Mesenteric fat pad (tissue), 1 donor: Measurements from ENCODE around the gene PXDN. TPM values are rescaled to one million over a fixed set of nuclear protein-coding genes. Genes with fewer than 3 reads are reported as not detected.
"Not testable (repeated sequence)": the region's sequence is repeated elsewhere in the genome, so short reads cannot be mapped to it uniquely, and the experiment has no call there.

Experiments
- DNase-seq: peaks from one replicate; pipeline ENCODE4 v3.0.0-alpha.2; 2020; ENCODE audit warnings: low spot score
- total RNA-seq: library from RNA; stranded (reverse); fragmentation: NEBNext Ultra II Directional; extraction: Animal tissue kit (Norgen Biotek cat#: 25700); gene quantifications from one replicate; pipeline ENCODE4 v1.2.1, GENCODE V29; 2021
- donor health status: DM: yes; HTN: yes; CAD: no.

PXDN gene
- total RNA-seq, 1 donor from 2014 or later = 228 TPM

- DNase-seq = not testable (repeated sequence)
These were observed 20.0 kb downstream of the PXDN start for GRCh38 chr2:1724351-1724750.

DNA sequence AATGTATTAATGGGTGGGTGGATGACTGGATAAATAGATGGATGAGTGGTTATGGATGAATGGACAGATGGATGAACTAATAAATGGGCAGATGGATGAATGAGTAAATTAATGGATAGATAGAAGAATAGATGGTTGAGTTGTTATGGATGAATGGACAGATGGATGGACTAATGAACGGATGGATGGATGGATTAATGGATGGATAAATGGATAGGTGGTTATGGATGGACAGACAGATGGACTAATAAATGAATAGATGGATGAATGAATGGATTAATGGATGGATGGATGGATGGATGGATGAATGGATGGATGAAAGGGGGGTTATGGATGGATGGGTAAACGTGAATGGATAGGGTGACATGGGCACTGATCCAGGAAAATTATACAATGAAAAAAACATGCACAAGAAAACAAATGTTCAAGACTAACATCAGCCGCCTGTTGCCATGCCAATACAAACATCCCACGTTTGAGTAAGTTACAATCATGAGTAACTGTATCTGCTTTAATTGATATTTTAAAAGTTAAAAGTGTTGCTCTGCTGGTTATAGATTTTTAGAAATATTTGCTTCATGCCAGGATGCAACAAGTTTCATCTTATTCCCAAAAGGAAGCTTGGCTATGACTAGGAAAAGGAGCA is 20.8 kb downstream of the PXDN start:
- no peak for DNase-seq

- no peak for DNase-seq
These were observed 21.6 kb downstream of the PXDN start for GRCh38 chr2:1722692-1723091.

- DNase-seq = peak; percentile 72
These were observed 22.3 kb downstream of the PXDN start for GRCh38 chr2:1721706-1722646.

DNA sequence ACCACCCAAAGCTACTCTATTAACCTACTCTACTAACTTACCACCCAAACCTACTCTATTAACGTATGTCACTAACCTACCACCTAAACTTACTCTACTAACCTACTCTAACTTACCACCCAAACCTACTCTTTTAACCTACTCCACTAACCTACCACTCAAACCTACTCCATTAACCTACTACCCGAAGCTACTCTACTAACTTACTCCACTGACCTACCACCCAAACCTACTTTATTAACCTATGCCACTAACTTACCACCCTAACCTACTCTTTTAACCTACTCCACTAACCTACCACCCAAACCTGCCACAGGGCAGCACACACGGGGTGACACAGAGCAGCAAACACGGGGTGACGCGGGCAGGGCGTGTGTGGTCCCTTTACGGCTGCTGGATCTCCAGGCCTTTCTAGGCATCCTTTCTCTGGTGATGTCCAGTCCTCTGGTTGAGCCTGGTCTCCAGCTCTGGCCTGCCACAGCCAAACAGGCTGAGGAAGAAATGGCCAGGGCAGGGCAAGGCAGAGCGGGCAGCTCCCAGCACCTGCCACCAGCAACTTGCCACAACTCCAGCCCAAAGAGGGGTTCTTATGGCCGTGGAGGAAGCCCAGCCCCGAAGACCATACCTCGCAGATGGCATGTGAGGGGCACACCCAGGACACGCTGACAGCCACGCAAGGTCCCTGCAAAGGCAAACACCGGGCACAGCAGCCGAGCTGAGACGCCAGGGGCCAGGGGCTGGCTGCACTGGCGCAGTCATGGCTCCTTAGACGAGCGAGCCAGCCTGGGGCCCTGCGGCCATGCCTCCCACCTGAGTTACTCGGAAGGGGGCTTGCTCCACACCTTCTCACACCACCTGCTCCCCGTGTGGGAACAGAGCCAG is 25.7 kb downstream of the PXDN start:
- DNase-seq = peak; percentile 72

- DNase-seq = peak; percentile 35
These were observed 27.2 kb downstream of the PXDN start for GRCh38 chr2:1717113-1717512.

- peak; percentile 84 for DNase-seq
These were observed 27.9 kb downstream of the PXDN start for GRCh38 chr2:1716441-1716840.

- not testable (repeated sequence) for DNase-seq
These were observed 28.4 kb downstream of the PXDN start for GRCh38 chr2:1716014-1716305.

- peak; percentile 74 for DNase-seq
These were observed 28.9 kb downstream of the PXDN start for GRCh38 chr2:1715184-1716013.

GRCh38 chr2:1714291-1715064 is 29.8 kb downstream of the PXDN start:
- DNase-seq = peak; percentile 83

DNA sequence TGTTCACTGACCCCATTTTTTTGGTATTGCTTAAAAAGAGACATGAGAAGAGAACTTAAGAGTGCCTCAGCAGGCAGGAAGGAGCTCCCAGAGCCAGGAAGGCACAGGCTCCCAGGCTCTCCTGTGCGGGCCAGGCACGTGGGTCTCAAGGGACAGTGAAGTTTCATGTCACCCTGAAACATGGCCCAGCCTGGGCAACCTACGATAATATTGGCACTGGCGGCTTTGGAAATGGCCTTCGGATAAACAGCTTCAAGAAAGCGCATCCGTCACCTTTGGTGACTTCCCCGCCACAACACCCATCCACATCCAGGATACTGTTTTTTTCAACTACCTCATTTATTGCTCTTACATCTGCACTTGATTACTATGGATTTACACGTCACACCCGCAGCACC is 30.5 kb downstream of the PXDN start:
- no peak for DNase-seq

DNA sequence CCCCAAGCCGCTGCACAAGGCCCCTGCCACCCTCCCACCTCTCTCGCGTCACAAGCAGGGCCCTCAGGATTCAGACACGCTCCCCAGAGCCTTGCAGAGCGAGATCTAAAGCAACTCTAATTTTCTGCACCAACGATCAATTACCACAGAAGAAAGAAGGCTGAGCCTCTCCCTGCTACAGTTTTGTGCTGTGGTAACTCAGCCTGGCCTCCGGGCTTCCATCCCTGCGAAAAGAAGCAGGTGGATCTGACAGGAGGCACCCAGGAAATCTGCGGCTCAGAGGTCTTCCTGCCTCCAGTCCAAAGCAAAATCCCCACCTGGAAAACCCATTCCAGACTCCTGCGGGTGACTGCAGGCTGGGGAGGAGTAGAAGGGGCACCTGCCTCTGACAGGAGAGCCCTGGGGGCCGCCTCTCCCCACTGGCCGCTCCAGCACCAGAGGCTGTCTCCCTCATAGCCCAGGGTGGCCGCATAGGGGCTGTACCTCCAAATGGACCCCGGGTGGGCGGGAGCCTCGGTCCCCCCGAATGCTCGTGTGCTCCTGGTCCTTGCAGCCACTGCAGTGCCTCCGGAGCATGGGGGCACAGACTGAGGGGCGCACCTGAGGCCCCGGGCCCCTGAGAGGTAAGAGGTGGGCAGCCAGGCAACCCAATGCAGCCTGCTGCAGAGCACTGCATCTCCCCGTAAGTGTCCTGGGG is 31.0 kb downstream of the PXDN start:
- DNase-seq = no peak

DNA sequence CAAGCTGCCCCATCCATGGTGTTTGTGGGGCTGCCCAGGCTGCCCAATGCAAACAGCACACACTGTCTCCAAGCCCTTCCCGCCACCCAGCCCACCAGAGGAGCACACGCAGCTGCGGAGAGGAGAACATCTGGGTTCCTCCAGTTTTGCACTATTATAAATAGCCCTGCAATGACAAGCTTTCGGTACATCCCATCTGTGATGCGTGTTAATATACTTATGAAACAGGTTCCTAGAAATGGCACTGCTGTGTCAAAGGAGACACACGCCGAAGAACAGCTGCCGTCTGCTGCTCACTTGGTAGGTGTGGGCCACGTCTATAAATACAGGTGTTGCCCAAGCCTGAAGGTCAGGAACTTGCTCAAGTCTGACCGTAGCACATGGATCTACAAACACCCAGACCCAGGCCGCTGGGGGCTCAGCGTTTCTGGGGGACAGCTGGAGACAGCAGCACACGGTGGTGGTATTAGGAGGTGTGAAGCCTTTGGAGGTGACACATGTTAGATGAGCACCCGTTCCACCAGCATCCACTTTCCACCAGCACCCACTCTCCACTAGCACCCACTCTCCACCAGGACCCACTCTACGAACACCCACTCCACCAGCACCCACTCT is 34.3 kb downstream of the PXDN start:
- DNase-seq = no peak

DNA sequence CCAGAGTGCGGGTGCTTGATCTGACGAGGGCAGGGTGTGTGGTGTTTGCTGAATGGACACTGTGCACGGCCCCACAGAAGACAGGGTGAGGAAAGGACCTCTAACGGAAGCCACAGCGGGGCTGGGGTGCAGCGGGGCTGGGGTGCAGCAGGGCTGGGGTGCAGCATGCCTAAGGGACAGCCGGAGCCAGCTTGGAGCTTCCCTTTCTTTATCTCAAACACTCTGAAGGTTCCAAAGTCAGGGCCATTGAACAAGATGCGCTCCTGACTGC is 35.0 kb downstream of the PXDN start:
- DNase-seq = no peak

DNA sequence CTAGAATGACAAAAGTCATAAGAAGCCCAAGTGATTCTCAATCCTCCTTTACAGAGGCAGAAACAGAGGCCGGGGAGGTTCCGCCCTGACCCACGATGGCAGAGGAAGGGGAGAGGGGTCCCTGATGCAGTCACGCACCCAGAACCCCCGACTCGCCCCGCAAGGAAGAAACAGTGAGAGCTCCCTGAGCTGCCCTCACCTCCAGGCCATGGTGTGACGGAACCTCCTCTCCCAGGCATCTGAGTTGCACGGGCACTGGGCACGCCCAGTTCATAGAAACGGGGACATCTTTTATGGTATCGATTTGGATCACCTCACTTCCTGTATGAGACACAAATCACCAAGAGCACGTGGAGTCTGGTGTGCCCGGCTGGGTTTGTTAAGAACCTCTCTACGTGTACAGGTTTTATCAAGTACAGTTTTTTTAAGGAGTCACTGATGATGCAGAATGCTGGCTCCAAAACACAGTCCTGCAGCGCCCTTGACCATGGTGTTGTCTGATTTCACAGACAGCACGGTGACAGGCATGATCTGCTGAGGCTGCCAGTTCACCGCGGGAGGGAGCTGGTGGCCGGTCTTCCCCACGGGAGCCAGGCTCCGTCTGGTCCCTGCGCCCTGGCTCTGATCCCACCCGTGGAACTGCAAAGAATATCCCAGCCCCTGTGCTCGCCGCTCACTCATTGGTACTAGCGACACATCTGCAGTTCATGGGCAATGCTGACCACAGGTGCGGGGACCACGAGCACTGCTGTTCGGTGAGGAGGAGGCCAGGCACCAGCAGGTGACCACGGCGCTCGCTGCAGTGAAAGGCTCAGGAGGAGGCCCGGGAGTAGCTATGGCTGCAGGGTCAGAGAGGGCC is 35.6 kb downstream of the PXDN start:
- peak; percentile 79 for DNase-seq

DNA sequence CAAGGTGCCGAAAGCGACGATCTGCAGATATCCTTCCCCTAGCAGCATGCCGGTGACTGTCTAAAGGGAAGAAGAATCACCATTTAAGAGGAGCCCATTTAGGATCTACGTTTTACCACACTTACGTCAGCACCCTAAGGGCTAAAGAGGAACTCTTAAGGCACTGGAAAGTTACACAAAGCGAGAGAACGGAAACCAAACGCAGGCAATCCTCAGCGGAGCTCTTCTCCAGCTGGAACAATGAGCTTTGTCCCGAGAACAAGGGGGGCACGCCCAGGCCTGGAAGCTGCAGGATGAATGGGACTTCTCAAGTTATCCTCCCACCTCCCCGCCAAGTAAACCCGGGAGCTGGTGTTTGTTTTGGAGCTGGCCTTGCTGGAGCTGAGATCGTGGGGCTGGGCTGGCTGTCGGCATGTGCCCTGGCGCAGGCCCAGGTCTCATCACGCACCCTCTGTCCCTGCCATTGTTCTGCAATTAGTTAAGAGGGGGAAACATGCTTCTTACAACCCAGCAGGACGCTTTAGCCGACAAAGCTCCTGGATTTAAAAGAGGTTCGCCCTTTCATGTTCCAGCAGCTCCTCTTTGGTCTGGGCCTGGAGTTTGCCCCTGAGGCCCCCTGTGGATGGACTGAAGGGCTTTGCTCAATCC is 36.4 kb downstream of the PXDN start:
- DNase-seq = no peak

DNA sequence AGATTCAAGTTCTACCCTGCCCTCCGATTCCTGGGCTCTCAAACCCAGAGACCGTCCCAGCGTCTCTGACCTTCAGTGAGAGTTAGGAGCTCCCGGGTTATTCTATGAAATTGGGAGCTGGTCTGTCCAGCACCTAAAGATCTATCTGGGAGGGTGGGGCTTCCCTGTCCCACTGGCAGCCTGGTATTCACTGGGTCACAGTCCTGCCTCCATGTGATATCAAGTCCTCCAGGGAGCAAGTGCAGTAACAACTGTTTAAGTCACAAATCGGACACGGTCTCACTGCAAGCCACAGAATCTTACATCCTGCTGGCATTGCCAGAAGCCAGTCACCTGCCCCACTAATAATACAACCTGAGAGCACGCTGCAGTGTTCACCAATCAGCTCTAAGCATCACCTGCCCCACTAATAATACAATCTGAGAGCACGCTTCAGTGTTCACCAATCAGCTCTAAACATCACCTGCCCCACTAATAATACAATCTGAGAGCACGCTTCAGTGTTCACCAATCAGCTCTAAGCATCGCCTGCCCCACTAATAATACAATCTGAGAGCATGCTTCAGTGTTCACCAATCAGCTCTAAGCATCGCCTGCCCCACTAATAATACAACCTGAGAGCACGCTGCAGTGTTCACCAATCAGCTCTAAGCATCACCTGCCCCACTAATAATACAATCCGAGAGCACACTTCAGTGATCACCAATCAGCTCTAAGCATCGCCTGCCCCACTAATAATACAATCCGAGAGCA is 38.0 kb downstream of the PXDN start:
- DNase-seq = not testable (repeated sequence)
